Measurements from ENCODE around the gene PKD1.
A peak's percentile ranks its signal among the peaks of the same experiment; 100 is the strongest.

The PKD1 gene

GRCh38 chr16:2042171-2042985, 93.3 kb downstream of the PKD1 start:
- DNase-seq = no peak

DNA sequence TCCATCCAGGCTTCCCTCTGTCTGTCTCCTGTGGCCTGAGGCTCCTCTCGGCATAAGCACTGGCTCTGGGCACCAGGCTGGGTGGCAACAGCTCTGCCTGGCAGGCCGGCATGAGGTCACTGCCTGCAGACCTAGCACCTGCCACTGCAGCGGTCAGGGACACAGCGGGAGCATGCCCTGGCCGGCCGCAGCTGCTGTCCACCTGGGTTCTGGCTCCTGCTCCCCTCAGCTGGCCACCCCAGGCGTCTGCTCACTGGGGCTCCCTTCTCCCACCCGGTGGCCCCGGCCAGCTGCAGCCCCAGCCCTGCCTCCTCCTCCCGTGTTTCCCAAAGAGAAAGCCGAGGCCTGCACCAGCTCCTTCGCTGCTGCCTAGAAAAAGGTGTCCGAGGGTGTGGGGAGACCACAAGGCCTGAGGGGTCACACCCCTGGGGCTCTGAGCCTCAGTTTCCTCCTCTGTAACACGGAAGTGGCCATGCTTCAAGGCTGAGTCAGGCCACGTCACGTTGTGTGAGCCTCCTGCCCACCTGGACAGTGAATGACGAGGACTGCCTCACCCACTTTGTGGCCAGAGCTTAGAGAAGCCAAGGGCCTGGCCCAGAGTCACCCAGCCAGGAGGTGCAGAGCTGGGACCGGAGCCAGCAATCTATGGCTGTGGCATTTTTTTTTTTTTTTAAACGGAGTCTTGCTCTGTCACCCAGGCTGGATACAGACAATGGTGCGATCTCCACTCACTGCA, 94.7 kb downstream of the PKD1 start:
- DNase-seq = no peak

GRCh38 chr16:2040041-2040786, 95.5 kb downstream of the PKD1 start:
- no peak for DNase-seq

DNA sequence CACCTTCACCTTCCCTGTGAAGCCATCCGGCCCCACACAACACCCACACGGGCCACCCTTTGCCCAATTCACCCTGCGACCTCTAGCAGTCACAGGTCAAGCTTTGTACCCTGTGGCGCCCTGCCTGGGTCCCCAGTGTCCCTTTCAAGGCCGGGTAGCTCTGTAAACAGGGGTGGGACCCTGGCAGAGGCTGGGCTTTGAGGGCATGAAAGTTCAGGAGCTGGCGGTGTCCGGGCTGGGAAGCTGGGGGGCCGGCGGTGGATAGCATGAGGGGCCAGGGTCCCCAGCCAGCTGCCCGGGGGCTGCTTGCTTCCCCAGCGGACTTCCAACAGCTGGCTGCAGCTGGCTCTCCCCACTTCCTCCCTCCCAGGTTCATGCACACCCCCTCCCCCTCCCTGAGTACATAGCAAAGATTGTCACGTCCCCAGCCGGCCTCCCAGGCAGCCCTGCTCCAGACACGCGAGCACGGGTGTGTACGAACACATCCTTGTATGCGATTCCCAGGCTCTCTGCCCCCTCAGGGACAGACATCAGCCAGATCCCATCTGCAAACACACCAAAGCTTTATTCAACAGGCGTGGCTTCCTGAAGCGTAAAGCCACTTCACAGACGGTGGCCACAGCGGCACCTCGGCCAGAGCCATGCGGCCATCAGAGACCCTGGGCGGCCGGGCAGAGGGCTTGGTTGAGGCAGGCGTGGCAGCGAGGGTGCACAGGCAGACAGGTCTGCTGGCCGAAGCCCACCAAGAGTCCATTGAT, 96.2 kb downstream of the PKD1 start:
- peak; percentile 89 for DNase-seq

All from HCEC 1CT (cell line).